Neural progenitor cell (in vitro differentiated cells): ENCODE measurements around the gene ARHGEF40. TPM values are rescaled to one million over a fixed set of nuclear protein-coding genes. Genes with fewer than 3 reads are reported as not detected.
"Not testable (repeated sequence)": the region's sequence is repeated elsewhere in the genome, so short reads cannot be mapped to it uniquely, and the experiment has no call there.

Experiments used
- DNase-seq: peaks from one replicate; pipeline ENCODE4 v3.0.0-alpha.2; 2016; ENCODE audit warnings: low spot score
- H2AFZ ChIP-seq: fragments of 200-600 bp; sonication (generic); replicated peaks from 2 replicates; pipeline ENCODE4 v1.6.1; 2016; ENCODE audit warnings: antibody characterized with exemption
- H3F3A ChIP-seq: fragments of 200-600 bp; sonication (generic); 2 replicates; pipeline ENCODE4 v1.6.1; 2016; ENCODE audit warnings: antibody characterized with exemption, low read depth
- H3K27ac ChIP-seq: fragments of 200-600 bp; sonication (generic); 2 replicates; pipeline ENCODE4 v1.5.1; 2016; ENCODE audit warnings: mild to moderate bottlenecking
- H3K27me3 ChIP-seq: fragments of 200-600 bp; sonication (generic); 2 replicates; pipeline ENCODE4 v1.6.1; 2016; ENCODE audit warnings: mild to moderate bottlenecking, moderate library complexity
- H3K36me3 ChIP-seq: fragments of 200-600 bp; sonication (generic); 2 replicates; pipeline ENCODE4 v1.5.1; 2016
- H3K4me1 ChIP-seq: fragments of 200-600 bp; sonication (generic); 2 replicates; pipeline ENCODE4 v1.6.1; 2016; ENCODE audit warnings: mixed run types
- H3K4me2 ChIP-seq: fragments of 200-600 bp; sonication (generic); 2 replicates; pipeline ENCODE4 v1.6.1; 2016
- H3K4me3 ChIP-seq: fragments of 200-600 bp; sonication (generic); 2 replicates; pipeline ENCODE4 v1.5.1; 2016
- H3K79me2 ChIP-seq: fragments of 200-600 bp; sonication (generic); 2 replicates; pipeline ENCODE4 v1.6.1; 2016; ENCODE audit warnings: low read depth
- H3K9ac ChIP-seq: fragments of 200-600 bp; sonication (generic); 2 replicates; pipeline ENCODE4 v1.6.1; 2016
- H3K9me3 ChIP-seq: fragments of 200-600 bp; sonication (generic); 2 replicates; pipeline ENCODE4 v1.5.1; 2016; ENCODE audit warnings: low read depth
- H4K20me1 ChIP-seq: fragments of 200-600 bp; sonication (generic); 2 replicates; pipeline ENCODE4 v1.6.1; 2016; ENCODE audit warnings: low read depth
- H3K27ac Mint-ChIP-seq: 3 replicates; pipeline ENCODE4 v1.8.0; 2021; ENCODE audit warnings: mixed read lengths
- H3K27me3 Mint-ChIP-seq: 2 replicates; pipeline ENCODE4 v1.8.0; 2022; ENCODE audit warnings: low read depth, mild to moderate bottlenecking, inconsistent platforms, moderate library complexity, mixed read lengths; ENCODE audit not compliant: insufficient read depth
- H3K36me3 Mint-ChIP-seq: 3 replicates; pipeline ENCODE4 v1.8.0; 2021; ENCODE audit warnings: mixed read lengths
- H3K4me1 Mint-ChIP-seq: 3 replicates; pipeline ENCODE4 v1.8.0; 2021; ENCODE audit warnings: mixed read lengths
- H3K4me3 Mint-ChIP-seq: 3 replicates; pipeline ENCODE4 v1.8.0; 2021; ENCODE audit warnings: mild to moderate bottlenecking, moderate library complexity, mixed read lengths
- H3K9me3 Mint-ChIP-seq: 3 replicates; pipeline ENCODE4 v1.8.0; 2020; ENCODE audit warnings: mixed read lengths
- EZH2 ChIP-seq: fragments of 200-600 bp; sonication (generic); IDR thresholded peaks from 2 replicates; pipeline ENCODE4 v1.6.1; 2017; ENCODE audit warnings: antibody characterized with exemption, mild to moderate bottlenecking, moderate library complexity
- EZH2phosphoT487 ChIP-seq: fragments of 200-600 bp; sonication (generic); IDR thresholded peaks from 2 replicates; pipeline ENCODE4 v1.6.1; 2017; ENCODE audit warnings: antibody characterized with exemption
- total RNA-seq: library from RNA; depleted of rRNA; stranded (reverse); fragments of >200 nt; gene quantifications from 2 replicates; pipeline ENCODE4 v1.2.3, GENCODE V29; 2015; ENCODE audit warnings: low replicate concordance
- TF ChIP-seq, protein P1 (sequence below): fragments of 200-600 bp; sonication (generic); IDR thresholded peaks from 2 replicates; pipeline ENCODE4 v1.5.1; 2017; ENCODE audit warnings: antibody characterized with exemption, mild to moderate bottlenecking

ARHGEF40 gene
- total RNA-seq, 1 donor from 2014 or later, result 15.0 TPM

- H3K79me2 ChIP-seq, result no peaks in the 10 kb centered on the region
- H3K4me1 ChIP-seq, result peaks cover 11% of the 10 kb centered on the region
- Mint-ChIP-seq H3K36me3 (no peaks in the 10 kb centered on the region), H3K9me3 (no peaks in the 10 kb centered on the region), H3K4me1 (peaks cover 17% of the 10 kb centered on the region), H3K4me3 (no peak overlapping the region), H3K27ac (no peak overlapping the region), H3K27me3 (peaks cover 13% of the 10 kb centered on the region)
- no peak for DNase-seq
- H2AFZ ChIP-seq, result peak overlapping the region; percentile 46
- H3K4me3 ChIP-seq, result no peak overlapping the region
- H3K4me2 ChIP-seq, result peak overlapping the region; percentile 29
- no peaks in the 10 kb centered on the region for H3K36me3 ChIP-seq
- H3K9me3 ChIP-seq, result no peaks in the 10 kb centered on the region
- TF ChIP-seq EZH2phosphoT487 (no peak), EZH2 (no peak)
- TF ChIP-seq, protein P1, sequence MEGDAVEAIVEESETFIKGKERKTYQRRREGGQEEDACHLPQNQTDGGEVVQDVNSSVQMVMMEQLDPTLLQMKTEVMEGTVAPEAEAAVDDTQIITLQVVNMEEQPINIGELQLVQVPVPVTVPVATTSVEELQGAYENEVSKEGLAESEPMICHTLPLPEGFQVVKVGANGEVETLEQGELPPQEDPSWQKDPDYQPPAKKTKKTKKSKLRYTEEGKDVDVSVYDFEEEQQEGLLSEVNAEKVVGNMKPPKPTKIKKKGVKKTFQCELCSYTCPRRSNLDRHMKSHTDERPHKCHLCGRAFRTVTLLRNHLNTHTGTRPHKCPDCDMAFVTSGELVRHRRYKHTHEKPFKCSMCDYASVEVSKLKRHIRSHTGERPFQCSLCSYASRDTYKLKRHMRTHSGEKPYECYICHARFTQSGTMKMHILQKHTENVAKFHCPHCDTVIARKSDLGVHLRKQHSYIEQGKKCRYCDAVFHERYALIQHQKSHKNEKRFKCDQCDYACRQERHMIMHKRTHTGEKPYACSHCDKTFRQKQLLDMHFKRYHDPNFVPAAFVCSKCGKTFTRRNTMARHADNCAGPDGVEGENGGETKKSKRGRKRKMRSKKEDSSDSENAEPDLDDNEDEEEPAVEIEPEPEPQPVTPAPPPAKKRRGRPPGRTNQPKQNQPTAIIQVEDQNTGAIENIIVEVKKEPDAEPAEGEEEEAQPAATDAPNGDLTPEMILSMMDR, result no peak
- H3K27me3 ChIP-seq, result no peaks in the 10 kb centered on the region
- H4K20me1 ChIP-seq, result no peaks in the 10 kb centered on the region
- H3F3A ChIP-seq, result no peaks in the 10 kb centered on the region
- no peak overlapping the region for H3K27ac ChIP-seq
- H3K9ac ChIP-seq, result no peak overlapping the region
Measured at GRCh38 chr14:21038441-21039422, 31.4 kb upstream of the ARHGEF40 start.

DNA sequence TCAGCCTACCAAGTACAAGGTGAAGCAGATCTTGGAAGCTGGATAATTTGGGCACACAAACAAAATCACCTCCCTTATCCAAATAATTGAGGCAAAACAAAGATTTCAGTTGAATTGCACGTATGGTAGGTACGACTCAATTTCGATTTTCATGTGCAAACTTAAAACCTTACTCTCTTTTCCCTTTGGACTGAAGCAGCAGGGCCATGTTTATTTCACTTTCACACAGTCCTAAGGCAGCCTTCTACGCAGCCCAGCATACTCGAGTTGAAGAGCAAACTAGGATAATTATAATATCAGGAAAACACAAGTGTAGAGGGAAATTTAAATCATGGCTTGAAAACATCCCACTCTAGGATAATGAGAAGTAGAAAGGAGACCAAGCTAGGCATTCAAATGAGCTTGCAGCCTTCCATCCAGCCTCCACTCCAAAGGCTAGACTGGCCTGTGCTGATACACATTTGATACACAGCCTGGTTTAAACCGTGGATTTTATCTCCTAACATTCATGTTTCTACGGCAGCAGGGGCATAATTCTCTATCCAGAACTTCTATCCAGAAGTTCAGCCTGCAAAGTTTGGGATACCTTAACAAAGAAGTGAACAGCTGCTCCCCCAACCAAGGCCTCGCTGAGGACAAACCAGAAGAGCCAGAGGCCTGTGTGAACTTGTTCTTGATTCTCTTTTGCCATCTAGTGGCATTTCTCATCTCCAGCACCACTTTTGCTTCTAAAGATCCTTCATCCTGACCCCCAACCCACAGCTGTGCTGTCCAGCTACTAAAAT lies 30.3 kb upstream of the ARHGEF40 start:
- H2AFZ ChIP-seq, result peak overlapping the region; percentile 46
- H3K9ac ChIP-seq, result no peak overlapping the region
- H3K79me2 ChIP-seq, result no peaks in the 10 kb centered on the region
- no peak overlapping the region for H3K4me2 ChIP-seq
- H3K27me3 ChIP-seq, result peaks cover 7% of the 10 kb centered on the region
- no peaks in the 10 kb centered on the region for H3K36me3 ChIP-seq
- Mint-ChIP-seq H3K36me3 (no peaks in the 10 kb centered on the region), H3K27ac (no peak overlapping the region), H3K27me3 (peaks cover 13% of the 10 kb centered on the region), H3K9me3 (no peaks in the 10 kb centered on the region), H3K4me1 (peaks cover 17% of the 10 kb centered on the region), H3K4me3 (no peak overlapping the region)
- H3K27ac ChIP-seq, result no peak overlapping the region
- no peaks in the 10 kb centered on the region for H3K9me3 ChIP-seq
- H3K4me3 ChIP-seq, result no peak overlapping the region
- H3K4me1 ChIP-seq, result peaks cover 11% of the 10 kb centered on the region
- no peaks in the 10 kb centered on the region for H4K20me1 ChIP-seq
- DNase-seq, result peak; percentile 65
- H3F3A ChIP-seq, result no peaks in the 10 kb centered on the region
- TF ChIP-seq, protein P1, result peak; percentile 54
- no peak for TF ChIP-seq EZH2phosphoT487

GRCh38 chr14:21040370-21040925 lies 29.7 kb upstream of the ARHGEF40 start:
- H3K79me2 ChIP-seq, result no peaks in the 10 kb centered on the region
- no peaks in the 10 kb centered on the region for H3K9me3 ChIP-seq
- Mint-ChIP-seq H3K27ac (no peak overlapping the region), H3K4me1 (peaks cover 14% of the 10 kb centered on the region), H3K27me3 (peaks cover 11% of the 10 kb centered on the region), H3K9me3 (no peaks in the 10 kb centered on the region), H3K4me3 (no peak overlapping the region), H3K36me3 (no peaks in the 10 kb centered on the region)
- no peaks in the 10 kb centered on the region for H4K20me1 ChIP-seq
- TF ChIP-seq EZH2phosphoT487 (no peak), EZH2 (no peak)
- TF ChIP-seq, protein P1, result no peak
- DNase-seq, result no peak
- no peaks in the 10 kb centered on the region for H3F3A ChIP-seq
- H3K4me2 ChIP-seq, result no peak overlapping the region
- H3K4me3 ChIP-seq, result no peak overlapping the region
- H3K9ac ChIP-seq, result no peak overlapping the region
- peaks cover 11% of the 10 kb centered on the region for H3K4me1 ChIP-seq
- H2AFZ ChIP-seq, result no peak overlapping the region
- no peak overlapping the region for H3K27ac ChIP-seq
- peaks cover 10% of the 10 kb centered on the region for H3K27me3 ChIP-seq
- no peaks in the 10 kb centered on the region for H3K36me3 ChIP-seq

- H3K27me3 Mint-ChIP-seq, result peaks cover 10% of the 10 kb centered on the region
- not testable (repeated sequence) for H4K20me1 ChIP-seq, H3K9ac ChIP-seq, H3K9me3 Mint-ChIP-seq, H3K27ac Mint-ChIP-seq, DNase-seq, H3K36me3 ChIP-seq, H2AFZ ChIP-seq, H3K36me3 Mint-ChIP-seq, H3K4me3 Mint-ChIP-seq, H3K4me2 ChIP-seq, H3K4me3 ChIP-seq, H3K79me2 ChIP-seq, H3F3A ChIP-seq, H3K27ac ChIP-seq, H3K9me3 ChIP-seq
- Histone ChIP-seq H3K4me1 (peaks cover 11% of the 10 kb centered on the region), H3K27me3 (peaks cover 10% of the 10 kb centered on the region)
- peaks cover 14% of the 10 kb centered on the region for H3K4me1 Mint-ChIP-seq
Measured at GRCh38 chr14:21040941-21041340, 29.2 kb upstream of the ARHGEF40 start.
